ENCODE data around the gene CANT1. TPM values are rescaled to one million over a fixed set of nuclear protein-coding genes. Genes with fewer than 3 reads are reported as not detected.

Gene CANT1
- total RNA-seq, 4 donors from 2014 or later, result 56.9 to 125 (median 80.0) TPM

DNA sequence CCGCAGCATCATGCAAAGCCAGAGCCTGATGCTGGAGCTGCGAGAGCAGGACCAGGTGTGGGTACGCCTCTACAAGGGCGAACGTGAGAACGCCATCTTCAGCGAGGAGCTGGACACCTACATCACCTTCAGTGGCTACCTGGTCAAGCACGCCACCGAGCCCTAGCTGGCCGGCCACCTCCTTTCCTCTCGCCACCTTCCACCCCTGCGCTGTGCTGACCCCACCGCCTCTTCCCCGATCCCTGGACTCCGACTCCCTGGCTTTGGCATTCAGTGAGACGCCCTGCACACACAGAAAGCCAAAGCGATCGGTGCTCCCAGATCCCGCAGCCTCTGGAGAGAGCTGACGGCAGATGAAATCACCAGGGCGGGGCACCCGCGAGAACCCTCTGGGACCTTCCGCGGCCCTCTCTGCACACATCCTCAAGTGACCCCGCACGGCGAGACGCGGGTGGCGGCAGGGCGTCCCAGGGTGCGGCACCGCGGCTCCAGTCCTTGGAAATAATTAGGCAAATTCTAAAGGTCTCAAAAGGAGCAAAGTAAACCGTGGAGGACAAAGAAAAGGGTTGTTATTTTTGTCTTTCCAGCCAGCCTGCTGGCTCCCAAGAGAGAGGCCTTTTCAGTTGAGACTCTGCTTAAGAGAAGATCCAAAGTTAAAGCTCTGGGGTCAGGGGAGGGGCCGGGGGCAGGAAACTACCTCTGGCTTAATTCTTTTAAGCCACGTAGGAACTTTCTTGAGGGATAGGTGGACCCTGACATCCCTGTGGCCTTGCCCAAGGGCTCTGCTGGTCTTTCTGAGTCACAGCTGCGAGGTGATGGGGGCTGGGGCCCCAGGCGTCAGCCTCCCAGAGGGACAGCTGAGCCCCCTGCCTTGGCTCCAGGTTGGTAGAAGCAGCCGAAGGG lies 38.6 kb upstream of the CANT1 start:
- Histone ChIP-seq H3K9me3 (no peaks in the 10 kb centered on the region), H3K36me3 (no peaks in the 10 kb centered on the region), H3K4me3 (no peak overlapping the region), H3K4me1 (peaks cover 0 to 5% (median 0%) of the 10 kb centered on the region in 4 donors), H3K27me3 (no peaks in the 10 kb centered on the region), H3K27ac (no peak overlapping the region)
- DNase-seq, result peak in 1 of 3 donors; percentile 50
- TF ChIP-seq, protein P1, sequence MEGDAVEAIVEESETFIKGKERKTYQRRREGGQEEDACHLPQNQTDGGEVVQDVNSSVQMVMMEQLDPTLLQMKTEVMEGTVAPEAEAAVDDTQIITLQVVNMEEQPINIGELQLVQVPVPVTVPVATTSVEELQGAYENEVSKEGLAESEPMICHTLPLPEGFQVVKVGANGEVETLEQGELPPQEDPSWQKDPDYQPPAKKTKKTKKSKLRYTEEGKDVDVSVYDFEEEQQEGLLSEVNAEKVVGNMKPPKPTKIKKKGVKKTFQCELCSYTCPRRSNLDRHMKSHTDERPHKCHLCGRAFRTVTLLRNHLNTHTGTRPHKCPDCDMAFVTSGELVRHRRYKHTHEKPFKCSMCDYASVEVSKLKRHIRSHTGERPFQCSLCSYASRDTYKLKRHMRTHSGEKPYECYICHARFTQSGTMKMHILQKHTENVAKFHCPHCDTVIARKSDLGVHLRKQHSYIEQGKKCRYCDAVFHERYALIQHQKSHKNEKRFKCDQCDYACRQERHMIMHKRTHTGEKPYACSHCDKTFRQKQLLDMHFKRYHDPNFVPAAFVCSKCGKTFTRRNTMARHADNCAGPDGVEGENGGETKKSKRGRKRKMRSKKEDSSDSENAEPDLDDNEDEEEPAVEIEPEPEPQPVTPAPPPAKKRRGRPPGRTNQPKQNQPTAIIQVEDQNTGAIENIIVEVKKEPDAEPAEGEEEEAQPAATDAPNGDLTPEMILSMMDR (IDR thresholded peaks at IDR 0.05), result no peak
- no peak for TF ChIP-seq POLR2A (IDR thresholded peaks at IDR 0.05)

DNA sequence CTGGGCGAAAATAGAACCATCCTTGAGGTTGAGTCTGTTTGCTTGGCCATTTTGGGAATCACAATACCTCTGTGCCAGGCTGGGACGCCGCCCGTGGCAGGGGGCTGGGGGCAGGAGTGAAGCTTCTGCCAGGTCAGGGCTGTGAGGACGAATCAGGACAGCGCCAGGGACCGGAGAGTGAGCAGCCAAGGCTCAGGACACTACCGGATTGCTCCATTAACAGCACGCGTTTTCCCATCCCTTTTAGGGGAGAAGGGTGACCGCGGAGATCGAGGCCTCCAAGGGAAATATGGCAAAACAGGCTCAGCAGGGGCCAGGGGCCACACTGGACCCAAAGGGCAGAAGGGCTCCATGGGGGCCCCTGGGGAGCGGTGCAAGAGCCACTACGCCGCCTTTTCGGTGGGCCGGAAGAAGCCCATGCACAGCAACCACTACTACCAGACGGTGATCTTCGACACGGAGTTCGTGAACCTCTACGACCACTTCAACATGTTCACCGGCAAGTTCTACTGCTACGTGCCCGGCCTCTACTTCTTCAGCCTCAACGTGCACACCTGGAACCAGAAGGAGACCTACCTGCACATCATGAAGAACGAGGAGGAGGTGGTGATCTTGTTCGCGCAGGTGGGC lies 37.8 kb upstream of the CANT1 start:
- Histone ChIP-seq H3K27ac (no peak overlapping the region), H3K36me3 (no peaks in the 10 kb centered on the region), H3K27me3 (no peaks in the 10 kb centered on the region), H3K4me1 (peaks cover 0 to 5% (median 0%) of the 10 kb centered on the region in 4 donors), H3K9me3 (no peaks in the 10 kb centered on the region), H3K4me3 (no peak overlapping the region)
- TF ChIP-seq POLR2A (IDR thresholded peaks at IDR 0.05), result no peak
- TF ChIP-seq, protein P1 (IDR thresholded peaks at IDR 0.05), result no peak
- DNase-seq, result peak in 1 of 3 donors; percentile 44

DNA sequence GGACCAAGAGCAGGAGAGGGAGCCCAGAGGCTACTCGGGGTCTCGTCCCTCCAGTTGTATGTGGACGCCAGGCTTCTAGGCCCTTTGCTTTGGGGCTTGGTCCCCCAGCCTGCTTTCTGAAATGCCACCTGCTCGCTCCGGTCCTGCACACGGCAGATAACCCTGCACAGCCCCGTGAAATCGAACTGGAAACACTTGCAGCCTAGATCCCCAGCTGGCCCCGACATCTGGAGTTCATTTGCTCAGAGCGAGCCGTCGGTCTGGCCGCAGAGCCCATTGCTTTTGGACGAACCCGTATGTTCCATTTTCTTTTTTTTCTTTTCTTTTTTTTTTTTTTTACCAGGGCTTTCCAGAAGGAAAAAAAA lies 37.3 kb upstream of the CANT1 start:
- Histone ChIP-seq H3K4me1 (peaks cover 0 to 5% (median 0%) of the 10 kb centered on the region in 4 donors), H3K36me3 (no peaks in the 10 kb centered on the region), H3K27ac (no peak overlapping the region), H3K4me3 (no peak overlapping the region), H3K27me3 (no peaks in the 10 kb centered on the region), H3K9me3 (no peaks in the 10 kb centered on the region)
- peak in 1 of 3 donors; percentile 29 for DNase-seq
- no peak for TF ChIP-seq POLR2A (IDR thresholded peaks at IDR 0.05)
- TF ChIP-seq, protein P1 (IDR thresholded peaks at IDR 0.05), result no peak

DNA sequence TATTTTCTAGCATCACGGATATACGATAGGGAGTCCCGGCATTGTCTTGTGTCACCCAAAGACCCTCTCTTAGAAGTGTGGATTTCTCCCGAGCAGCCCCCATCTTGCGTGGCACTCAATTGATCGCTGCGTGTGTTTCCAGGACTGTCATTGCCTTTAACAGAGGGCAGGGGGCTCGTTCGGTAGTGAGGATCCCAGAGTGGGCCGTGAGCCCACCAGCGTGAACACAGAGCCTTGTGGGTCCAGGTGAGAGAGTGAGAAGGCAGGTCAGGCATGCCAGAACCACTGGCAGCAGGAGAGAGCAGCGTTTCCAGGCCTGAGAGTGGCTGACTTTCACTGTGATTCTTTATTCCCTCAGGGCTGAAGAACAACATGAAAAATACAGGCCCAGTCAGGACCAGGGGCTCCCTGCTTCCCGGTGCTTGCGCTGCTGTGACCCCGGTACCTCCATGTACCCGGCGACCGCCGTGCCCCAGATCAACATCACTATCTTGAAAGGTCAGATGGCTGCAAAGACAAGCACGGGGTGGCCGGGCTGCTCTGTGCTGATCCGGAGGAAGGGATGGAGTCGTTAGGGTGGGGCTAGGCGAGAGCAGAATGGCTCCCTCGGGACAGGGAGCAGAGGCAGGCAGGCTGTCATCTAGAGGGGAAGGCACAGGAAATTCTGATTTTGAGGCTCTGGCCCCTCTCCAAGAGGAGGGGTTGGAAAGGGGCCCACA lies 36.8 kb upstream of the CANT1 start:
- Histone ChIP-seq H3K27me3 (no peaks in the 10 kb centered on the region), H3K27ac (no peak overlapping the region), H3K36me3 (no peaks in the 10 kb centered on the region), H3K9me3 (no peaks in the 10 kb centered on the region), H3K4me3 (no peak overlapping the region), H3K4me1 (peaks cover 0 to 5% (median 0%) of the 10 kb centered on the region in 4 donors)
- DNase-seq, result peak in 1 of 3 donors; percentile 43
- no peak for TF ChIP-seq POLR2A (IDR thresholded peaks at IDR 0.05)
- TF ChIP-seq, protein P1 (IDR thresholded peaks at IDR 0.05), result no peak

DNA sequence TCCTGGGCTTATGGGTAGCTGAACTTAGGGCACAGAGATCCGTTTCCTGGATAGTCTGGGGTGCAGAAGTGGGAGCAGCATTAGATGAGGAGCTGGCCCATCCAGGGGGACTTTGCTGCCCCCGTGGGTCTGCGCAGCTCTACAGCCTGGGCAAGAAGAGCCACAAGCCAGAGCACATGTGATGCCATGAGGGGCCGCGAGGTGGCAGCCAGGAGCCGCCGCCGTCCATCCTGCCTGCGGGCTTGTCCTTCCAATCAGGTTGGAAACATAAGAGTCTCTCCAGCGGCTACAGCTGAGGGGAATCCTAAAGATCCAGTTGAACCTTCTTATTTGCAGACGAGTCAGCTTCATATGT lies 36.3 kb upstream of the CANT1 start:
- H3K4me1 ChIP-seq, result peaks cover 0 to 5% (median 0%) of the 10 kb centered on the region in 4 donors
- no peaks in the 10 kb centered on the region for H3K27me3 ChIP-seq
- no peaks in the 10 kb centered on the region for H3K9me3 ChIP-seq
- DNase-seq, result peak; percentile 35 to 83 (median 83)
- H3K4me3 ChIP-seq, result no peak overlapping the region
- no peaks in the 10 kb centered on the region for H3K36me3 ChIP-seq
- TF ChIP-seq, protein P1 (IDR thresholded peaks at IDR 0.05), result peak; percentile 72 to 90 (median 86)
- TF ChIP-seq POLR2A (IDR thresholded peaks at IDR 0.05), result no peak
- H3K27ac ChIP-seq, result no peak overlapping the region
